ENCODE data around the gene ADRA2C. TPM values are rescaled to one million over a fixed set of nuclear protein-coding genes. Genes with fewer than 3 reads are reported as not detected.

ADRA2C gene
- total RNA-seq, 4 donors from 2014 or later, result 3.2 to 13.3 (median 10.0) TPM

- TF ChIP-seq CTCF (IDR thresholded peaks at IDR 0.05), result no peak
- DNase-seq (ENCODE audit: low spot score) (no peak), ATAC-seq (ENCODE audit: low FRiP score) (no peak)
Measured at GRCh38 chr4:3732076-3733028, 33.8 kb upstream of the ADRA2C start.

- TF ChIP-seq CTCF (IDR thresholded peaks at IDR 0.05), result no peak
- DNase-seq (ENCODE audit: low spot score), result no peak
- ATAC-seq (ENCODE audit: low FRiP score), result no peak
Measured at GRCh38 chr4:3733195-3733594, 33.0 kb upstream of the ADRA2C start.

- ATAC-seq (ENCODE audit: low FRiP score) (no peak), DNase-seq (ENCODE audit: low spot score) (no peak)
- no peak for TF ChIP-seq CTCF (IDR thresholded peaks at IDR 0.05)
Measured at GRCh38 chr4:3735196-3735595, 31.0 kb upstream of the ADRA2C start.

GRCh38 chr4:3736290-3736689 is 29.9 kb upstream of the ADRA2C start:
- no peak for ATAC-seq (ENCODE audit: low FRiP score)
- no peak for TF ChIP-seq CTCF (IDR thresholded peaks at IDR 0.05)
- DNase-seq (ENCODE audit: low spot score), result no peak

GRCh38 chr4:3736806-3737205 is 29.4 kb upstream of the ADRA2C start:
- DNase-seq (ENCODE audit: low spot score), result no peak
- TF ChIP-seq CTCF (IDR thresholded peaks at IDR 0.05), result no peak
- no peak for ATAC-seq (ENCODE audit: low FRiP score)

GRCh38 chr4:3739577-3739976 is 26.6 kb upstream of the ADRA2C start:
- DNase-seq (ENCODE audit: low spot score), result no peak
- no peak for ATAC-seq (ENCODE audit: low FRiP score)
- no peak for TF ChIP-seq CTCF (IDR thresholded peaks at IDR 0.05)

- no peak for TF ChIP-seq CTCF (IDR thresholded peaks at IDR 0.05)
- no peak for DNase-seq (ENCODE audit: low spot score)
- no peak for ATAC-seq (ENCODE audit: low FRiP score)
Measured at GRCh38 chr4:3740256-3740655, 25.9 kb upstream of the ADRA2C start.

Measured in omental fat pad (tissue), 4 donors.